AG09309 (cell line): ENCODE results near the gene RPL35A.
"Not testable (repeated sequence)": the region's sequence is repeated elsewhere in the genome, so short reads cannot be mapped to it uniquely, and the experiment has no call there.

Experiments
- DNase-seq: peaks from one replicate; pipeline ENCODE4 v3.0.0-alpha.2; 2010; ENCODE audit warnings: low read depth
- H3K4me3 ChIP-seq: 2 replicates; pipeline ENCODE4 v1.5.1; 2011; ENCODE audit warnings: mild to moderate bottlenecking, low read depth, low read length, moderate library complexity; ENCODE audit not compliant: control insufficient read depth
- TF ChIP-seq, protein P1 (sequence below): IDR thresholded peaks from 2 replicates; pipeline ENCODE4 v1.5.1; 2011; ENCODE audit warnings: mild to moderate bottlenecking, low read depth, low read length, inconsistent platforms; ENCODE audit not compliant: insufficient read depth, control insufficient read depth; ENCODE audit errors: missing control alignments

Gene RPL35A

DNA sequence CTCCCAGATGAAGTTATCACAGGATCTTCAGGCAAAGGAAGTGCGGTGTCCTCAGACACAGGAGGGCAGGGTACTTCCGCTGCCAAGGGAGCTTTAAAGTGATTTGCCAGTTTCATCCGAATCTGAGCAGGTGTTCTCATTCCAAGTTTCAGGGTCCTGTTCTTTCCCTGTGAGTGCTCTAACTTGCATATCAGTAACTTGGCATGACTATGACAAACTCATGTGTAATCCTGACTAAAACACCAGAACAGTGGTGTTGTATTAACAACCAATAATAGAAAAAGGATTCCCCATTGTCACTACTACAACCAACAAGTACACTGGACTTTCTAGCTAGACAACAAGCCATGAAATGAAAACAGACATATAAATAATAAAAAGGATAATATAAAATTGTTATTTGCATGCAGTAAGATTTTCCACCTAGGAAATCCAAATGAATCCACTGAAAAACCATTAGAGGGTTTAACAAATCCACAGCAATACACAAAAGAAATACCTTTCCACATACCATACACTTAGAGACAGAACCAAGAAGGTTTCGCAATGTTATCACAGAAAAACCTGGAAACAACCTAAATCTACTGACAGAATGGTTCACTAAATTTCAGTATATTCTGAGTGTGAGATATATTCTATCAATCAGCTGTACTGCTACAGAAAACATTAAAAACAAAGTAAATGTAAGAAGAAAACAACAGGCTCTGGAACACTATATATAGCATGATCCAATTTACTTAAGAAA lies 40.9 kb upstream of the RPL35A start:
- TF ChIP-seq, protein P1, sequence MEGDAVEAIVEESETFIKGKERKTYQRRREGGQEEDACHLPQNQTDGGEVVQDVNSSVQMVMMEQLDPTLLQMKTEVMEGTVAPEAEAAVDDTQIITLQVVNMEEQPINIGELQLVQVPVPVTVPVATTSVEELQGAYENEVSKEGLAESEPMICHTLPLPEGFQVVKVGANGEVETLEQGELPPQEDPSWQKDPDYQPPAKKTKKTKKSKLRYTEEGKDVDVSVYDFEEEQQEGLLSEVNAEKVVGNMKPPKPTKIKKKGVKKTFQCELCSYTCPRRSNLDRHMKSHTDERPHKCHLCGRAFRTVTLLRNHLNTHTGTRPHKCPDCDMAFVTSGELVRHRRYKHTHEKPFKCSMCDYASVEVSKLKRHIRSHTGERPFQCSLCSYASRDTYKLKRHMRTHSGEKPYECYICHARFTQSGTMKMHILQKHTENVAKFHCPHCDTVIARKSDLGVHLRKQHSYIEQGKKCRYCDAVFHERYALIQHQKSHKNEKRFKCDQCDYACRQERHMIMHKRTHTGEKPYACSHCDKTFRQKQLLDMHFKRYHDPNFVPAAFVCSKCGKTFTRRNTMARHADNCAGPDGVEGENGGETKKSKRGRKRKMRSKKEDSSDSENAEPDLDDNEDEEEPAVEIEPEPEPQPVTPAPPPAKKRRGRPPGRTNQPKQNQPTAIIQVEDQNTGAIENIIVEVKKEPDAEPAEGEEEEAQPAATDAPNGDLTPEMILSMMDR, result no peak
- no peak for DNase-seq
- H3K4me3 ChIP-seq, result no peak overlapping the region

DNA sequence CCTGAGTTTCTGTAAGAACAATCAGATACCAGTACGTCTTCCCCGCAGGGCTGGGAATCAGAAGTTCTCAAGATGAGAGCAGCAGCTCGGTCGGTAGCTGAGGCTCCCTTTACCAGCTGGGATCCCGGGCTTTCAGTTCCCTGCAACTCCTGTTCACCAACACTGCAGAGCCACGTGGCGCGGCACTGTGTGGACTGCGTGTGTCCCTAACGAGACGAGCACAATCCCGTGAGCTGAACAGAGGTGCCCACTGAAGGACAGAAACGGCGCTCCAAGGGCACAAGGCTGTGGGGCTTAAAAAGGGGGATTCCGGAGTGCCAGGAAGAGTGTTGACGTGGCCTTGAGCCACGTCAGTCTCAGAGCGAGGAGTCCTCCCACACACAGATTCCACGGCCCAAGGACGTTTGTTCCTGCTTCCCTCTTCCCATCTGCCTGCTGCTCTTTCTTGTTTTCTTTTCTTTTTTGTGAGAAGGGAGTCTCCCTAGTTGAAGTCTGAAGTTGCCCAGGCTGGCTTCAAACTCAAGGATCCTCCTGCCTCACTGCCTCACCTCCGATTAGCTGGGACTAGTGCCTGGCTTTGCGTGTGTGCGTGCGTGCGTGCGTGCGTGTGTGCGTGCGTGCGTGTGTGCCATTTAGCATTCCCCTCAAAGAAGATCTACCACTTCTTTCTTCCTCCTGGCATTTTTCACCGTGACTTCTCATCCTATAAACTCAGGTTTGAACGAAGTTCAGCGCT lies 37.1 kb upstream of the RPL35A start:
- H3K4me3 ChIP-seq, result no peak overlapping the region
- no peak for DNase-seq
- TF ChIP-seq, protein P1, result no peak

DNA sequence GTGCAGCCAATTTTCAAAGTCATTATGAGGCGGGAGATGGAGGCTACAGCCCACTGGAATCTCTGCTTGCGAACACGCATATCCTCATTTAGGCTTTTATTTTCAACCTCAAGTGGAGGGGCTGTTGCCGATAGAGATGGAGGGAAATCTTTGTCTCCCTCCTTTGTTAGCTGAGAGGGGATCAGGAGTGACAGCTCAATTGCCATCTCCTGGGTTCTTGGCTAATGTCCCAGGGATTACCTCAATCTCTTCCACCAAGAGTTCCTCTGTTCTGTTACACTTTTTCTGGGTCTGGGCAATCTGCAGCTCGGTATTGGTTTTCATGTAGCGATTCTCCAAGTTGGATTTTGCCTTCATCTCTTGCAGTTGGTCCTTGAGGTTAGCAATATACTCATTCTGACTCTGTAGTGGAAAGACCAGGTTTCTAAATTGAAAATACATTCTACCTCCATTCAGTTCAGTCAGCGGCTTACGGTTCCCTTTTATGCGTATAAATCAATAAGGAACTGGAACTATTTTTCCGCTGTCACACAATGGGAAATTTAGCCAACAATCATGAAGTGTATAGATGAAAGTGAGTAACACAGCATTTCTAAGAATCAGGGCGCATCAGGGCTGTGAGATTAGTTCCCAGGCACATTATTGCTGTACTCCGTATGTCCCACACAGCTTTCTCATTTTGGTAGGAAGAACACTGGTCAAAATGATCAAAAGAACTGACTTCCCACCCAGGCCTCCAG lies 36.2 kb upstream of the RPL35A start:
- TF ChIP-seq, protein P1, result no peak
- no peak overlapping the region for H3K4me3 ChIP-seq
- DNase-seq, result no peak

DNA sequence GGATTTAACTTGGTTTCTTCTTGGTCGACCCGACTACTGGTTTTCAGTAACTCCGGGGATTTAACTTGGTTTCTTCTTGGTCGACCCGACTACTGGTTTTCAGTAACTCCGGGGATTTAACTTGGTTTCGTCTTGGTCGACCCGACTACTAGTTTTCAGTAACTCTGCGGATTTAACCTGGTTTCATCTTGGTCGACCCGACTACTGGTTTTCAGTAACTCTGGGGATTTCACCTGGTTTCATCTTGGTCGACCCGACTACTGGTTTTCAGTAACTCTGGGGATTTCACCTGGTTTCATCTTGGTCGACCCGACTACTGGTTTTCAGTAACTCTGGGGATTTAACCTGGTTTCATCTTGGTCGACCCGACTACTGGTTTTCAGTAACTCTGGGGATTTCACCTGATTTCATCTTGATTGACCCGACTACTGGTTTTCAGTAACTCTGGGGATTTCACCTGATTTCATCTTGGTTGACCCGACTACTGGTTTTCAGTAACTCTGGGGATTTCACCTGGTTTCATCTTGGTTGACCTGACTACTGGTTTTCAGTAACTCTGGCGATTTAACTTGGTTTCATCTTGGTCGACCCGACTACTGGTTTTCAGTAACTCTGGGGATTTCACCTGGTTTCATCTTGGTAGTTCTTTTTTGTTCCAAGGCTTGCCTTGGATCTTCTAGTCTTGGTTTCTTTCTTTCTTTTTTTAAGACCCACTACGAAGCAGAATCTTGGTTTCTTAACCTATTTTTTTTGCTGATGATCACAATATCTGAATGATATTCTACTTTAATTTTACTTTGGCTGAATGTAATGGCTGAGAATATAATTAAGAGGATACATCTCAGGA lies 28.3 kb upstream of the RPL35A start:
- not testable (repeated sequence) for DNase-seq

DNA sequence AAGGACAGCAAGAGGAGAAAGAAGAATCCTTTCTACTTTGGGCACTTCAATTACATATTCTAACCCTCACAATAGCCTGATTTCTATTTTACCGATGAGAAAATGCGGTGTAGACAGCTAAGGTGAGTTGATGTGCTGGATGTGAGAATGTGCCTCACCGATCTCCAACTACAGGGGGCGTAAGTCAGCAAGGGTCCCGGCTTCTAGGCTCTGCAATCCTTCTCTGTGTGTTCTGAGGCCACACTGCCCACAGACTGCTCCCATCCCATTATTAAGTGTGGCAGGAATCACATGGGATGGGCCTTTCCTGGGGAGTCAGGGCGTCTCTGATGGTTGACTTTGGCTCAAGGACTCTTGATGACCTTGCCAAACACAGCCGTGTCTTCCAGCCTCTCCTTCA lies 23.6 kb upstream of the RPL35A start:
- H3K4me3 ChIP-seq, result no peak overlapping the region
- TF ChIP-seq, protein P1, result no peak
- DNase-seq, result no peak

More for the DNA sequence above, 28.3 kb upstream of the RPL35A start:
- not testable (repeated sequence) for H3K4me3 ChIP-seq

DNA sequence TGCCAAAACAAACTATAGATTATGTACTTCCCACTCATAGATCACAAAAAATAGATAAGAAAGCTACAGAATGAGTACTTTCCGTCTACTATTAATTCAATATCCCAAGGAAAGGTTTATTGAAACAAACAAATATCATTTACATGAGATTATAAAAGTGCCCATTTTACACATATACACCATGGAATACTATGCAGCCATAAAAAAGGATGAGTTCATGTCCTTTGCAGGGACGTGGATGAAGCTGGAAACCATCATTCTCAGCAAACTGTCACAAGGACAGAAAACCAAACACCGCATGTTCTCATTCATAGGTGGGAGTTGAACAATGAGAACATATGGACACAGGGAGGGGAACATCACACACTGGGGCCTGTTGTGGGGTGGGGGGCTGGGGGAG lies 22.4 kb upstream of the RPL35A start:
- not testable (repeated sequence) for DNase-seq, H3K4me3 ChIP-seq

DNA sequence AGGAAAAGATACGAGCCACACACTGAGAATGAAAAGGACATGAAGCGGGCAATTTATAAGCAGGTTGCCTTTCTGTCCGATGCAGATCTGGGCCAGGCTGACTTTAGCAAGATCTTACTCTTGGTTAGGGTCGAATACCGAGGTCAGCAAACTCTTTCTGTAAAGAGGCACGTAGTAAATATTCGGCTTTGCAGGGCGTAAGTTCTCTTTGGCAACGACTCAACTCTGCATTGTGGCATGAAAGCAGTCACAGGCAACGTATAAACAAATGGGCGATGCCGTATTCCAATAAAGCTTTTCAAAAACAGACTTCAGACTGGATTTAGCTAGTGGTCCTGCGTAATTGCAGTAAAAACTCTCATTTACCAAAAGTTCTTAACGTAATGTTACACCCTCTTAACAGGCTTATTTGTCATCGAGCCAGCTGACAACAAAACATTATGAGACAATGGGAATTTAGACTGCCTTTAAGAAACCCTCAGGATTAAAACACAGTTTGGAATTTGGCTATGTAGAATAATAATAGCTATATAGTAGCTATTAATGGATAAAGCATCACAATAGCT lies 13.1 kb upstream of the RPL35A start:
- no peak overlapping the region for H3K4me3 ChIP-seq
- TF ChIP-seq, protein P1, result no peak
- DNase-seq, result no peak
